K562 (cell line): ENCODE results near the gene PIN1. TPM values are rescaled to one million over a fixed set of nuclear protein-coding genes. Genes with fewer than 3 reads are reported as not detected.
A peak's percentile ranks its signal among the peaks of the same experiment; 100 is the strongest.

Source experiments
- FOXK2 ChIP-seq, 2 experiments: fragments of 450-650 bp; IDR thresholded peaks in 1 of 2; conservative IDR thresholded peaks in 1 of 2; 2 replicates each; pipeline ENCODE4 v1.6.1; 2016; ENCODE audit warnings: low read depth in 2 of 2, mild to moderate bottlenecking in 1 of 2
- GMEB1 ChIP-seq: fragments of 250-450 bp; sonication (Bioruptor Pico); IDR thresholded peaks from 2 replicates; pipeline ENCODE4 v1.4.0; 2020; ENCODE audit warnings: mild to moderate bottlenecking
- L3MBTL2 ChIP-seq: fragments of 450-650 bp; IDR thresholded peaks from 2 replicates; pipeline ENCODE4 v1.6.1; 2016; ENCODE audit warnings: mild to moderate bottlenecking, moderate library complexity
- MYC ChIP-seq, 2 experiments: fragments of 250-450 bp in 1 of 2; sonication (Bioruptor Pico) in 1 of 2; IDR thresholded peaks; 2 replicates each; pipeline versions ENCODE4 v1.5.1 to v1.6.1; 2012 to 2021; ENCODE audit warnings: low read depth in 2 of 2, borderline replicate concordance in 1 of 2, improper control_type of control experiment in 1 of 2, low read length in 1 of 2, mild to moderate bottlenecking in 1 of 2, moderate library complexity in 1 of 2
- NCOA2 ChIP-seq, 2 experiments: fragments of 450-650 bp; IDR thresholded peaks; 2 replicates each; pipeline ENCODE4 v1.6.1; 2018; ENCODE audit warnings: mild to moderate bottlenecking in 2 of 2, moderate library complexity in 1 of 2; ENCODE audit not compliant: partially characterized antibody in 2 of 2
- NFE2L1 ChIP-seq: fragments of 450-650 bp; IDR thresholded peaks from 2 replicates; pipeline ENCODE4 v1.6.1; 2016; ENCODE audit warnings: missing genetic modification characterization, low read depth, mild to moderate bottlenecking, missing compliant biosample characterization, moderate library complexity, borderline replicate concordance
- NR4A1 ChIP-seq, 2 experiments: fragments of 250-450 bp in 1 of 2; fragments of 450-650 bp in 1 of 2; sonication (Bioruptor Pico) in 1 of 2; IDR thresholded peaks; 2 replicates each; pipeline versions ENCODE4 v1.4.0 to v1.6.1; 2016 to 2020; ENCODE audit warnings: mild to moderate bottlenecking in 2 of 2, missing compliant biosample characterization in 1 of 2, missing genetic modification characterization in 1 of 2, moderate library complexity in 1 of 2
- PATZ1 ChIP-seq: fragments of 250-450 bp; sonication (Bioruptor Pico); IDR thresholded peaks from 2 replicates; pipeline ENCODE4 v1.5.0; 2020; ENCODE audit warnings: mild to moderate bottlenecking, borderline replicate concordance
- PHB ChIP-seq: fragments of 250-450 bp; sonication (Bioruptor Pico); IDR thresholded peaks from 2 replicates; pipeline ENCODE4 v1.5.0; 2021
- PHF8 ChIP-seq: fragments of 200-600 bp; sonication (generic); IDR thresholded peaks from 2 replicates; pipeline ENCODE4 v1.6.1; 2012; ENCODE audit warnings: mixed run types, mild to moderate bottlenecking, inconsistent platforms, low read length, moderate library complexity, borderline replicate concordance
- RBM14 ChIP-seq: fragments of 200-400 bp; formaldehyde crosslinking; IDR thresholded peaks from 2 replicates; pipeline ENCODE4 v1.6.1; 2018; ENCODE audit warnings: low read depth, mild to moderate bottlenecking, low read length, moderate library complexity, borderline replicate concordance; ENCODE audit not compliant: insufficient read depth
- TAF1 ChIP-seq: IDR thresholded peaks from 2 replicates; pipeline ENCODE4 v1.6.1; 2011; ENCODE audit warnings: mild to moderate bottlenecking, low read length, moderate library complexity; ENCODE audit not compliant: insufficient read depth, control insufficient read depth, severe bottlenecking; ENCODE audit errors: extremely low read depth
- USF2 ChIP-seq: sonication (generic); formaldehyde crosslinking; IDR thresholded peaks from 2 replicates; pipeline ENCODE4 v1.5.0; 2020; ENCODE audit warnings: missing genetic modification reagents
- XRCC5 ChIP-seq: fragments of 200-400 bp; formaldehyde crosslinking; IDR thresholded peaks from 2 replicates; pipeline ENCODE4 v1.6.1; 2017; ENCODE audit warnings: low read depth, mild to moderate bottlenecking, low read length
- ZKSCAN8 ChIP-seq: fragments of 200-800 bp; sonication (Bioruptor generic); IDR thresholded peaks from 2 replicates; pipeline ENCODE4 v1.6.1; 2016; ENCODE audit warnings: missing genetic modification characterization, missing compliant biosample characterization
- ZNF445 ChIP-seq: fragments of 250-450 bp; sonication (Bioruptor Pico); IDR thresholded peaks from 2 replicates; pipeline ENCODE4 v1.4.0; 2020; ENCODE audit warnings: low read depth, mild to moderate bottlenecking, moderate library complexity
- polyA plus RNA-seq, 8 experiments: library from polyadenylated mRNA; depleted of rRNA in 4 of 8; stranded (reverse) in 5 of 8; unstranded in 3 of 8; fragments of >200 nt; fragmentation: Nextera tagmentation in 2 of 8; fragmentation: Illumina TruSeq in 1 of 8; extraction: Ambion mirVana in 2 of 8; extraction: Trizol in 1 of 8; gene quantifications; 2 replicates each; pipeline versions ENCODE4 v1.2.1 to v1.2.3, GENCODE V29; 2011 to 2014; ENCODE audit warnings: inconsistent platforms in 1 of 8, missing spikeins in 1 of 8
- total RNA-seq, 7 experiments: library from RNA; depleted of rRNA in 6 of 7; stranded (reverse); fragments of >200 nt in 6 of 7; fragmentation: Illumina TruSeq in 2 of 7; extraction: Trizol in 2 of 7; gene quantifications; 2 replicates each; pipeline versions ENCODE4 v1.2.1 to v1.2.3, GENCODE V29; 2011 to 2021; ENCODE audit warnings: low replicate concordance in 1 of 7
- TF ChIP-seq, protein P1 (sequence below): sonication (generic); formaldehyde crosslinking; IDR thresholded peaks from 2 replicates; pipeline ENCODE4 v1.8.1; 2023; ENCODE audit warnings: mild to moderate bottlenecking, missing genetic modification reagents, moderate library complexity
- TF ChIP-seq, protein P2 (sequence below): fragments of 450-650 bp; IDR thresholded peaks from 2 replicates; pipeline ENCODE4 v1.6.1; 2016; ENCODE audit warnings: antibody characterized with exemption

Gene PIN1
- total and polyA plus RNA-seq, 9 of the 15 experiments (the other 6 are each of a cell fraction or from before 2014, with no cell fraction given): 1.6 to 178 (median 42.5) TPM

GRCh38 chr19:9786819-9787218, 48.3 kb upstream of the PIN1 start (continued):
- 0 out of 2 replicates have a peak, but pooled peaks have one; percentile 14 for TF ChIP-seq L3MBTL2
- TF ChIP-seq, protein P1, sequence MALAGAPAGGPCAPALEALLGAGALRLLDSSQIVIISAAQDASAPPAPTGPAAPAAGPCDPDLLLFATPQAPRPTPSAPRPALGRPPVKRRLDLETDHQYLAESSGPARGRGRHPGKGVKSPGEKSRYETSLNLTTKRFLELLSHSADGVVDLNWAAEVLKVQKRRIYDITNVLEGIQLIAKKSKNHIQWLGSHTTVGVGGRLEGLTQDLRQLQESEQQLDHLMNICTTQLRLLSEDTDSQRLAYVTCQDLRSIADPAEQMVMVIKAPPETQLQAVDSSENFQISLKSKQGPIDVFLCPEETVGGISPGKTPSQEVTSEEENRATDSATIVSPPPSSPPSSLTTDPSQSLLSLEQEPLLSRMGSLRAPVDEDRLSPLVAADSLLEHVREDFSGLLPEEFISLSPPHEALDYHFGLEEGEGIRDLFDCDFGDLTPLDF (CRISPR knock-in tag): no peak
- TF ChIP-seq NCOA2 (IDR thresholded peaks at IDR 0.05; ENCODE audit: partially characterized antibody in 2 of 2): no peak
- TF ChIP-seq, protein P2, sequence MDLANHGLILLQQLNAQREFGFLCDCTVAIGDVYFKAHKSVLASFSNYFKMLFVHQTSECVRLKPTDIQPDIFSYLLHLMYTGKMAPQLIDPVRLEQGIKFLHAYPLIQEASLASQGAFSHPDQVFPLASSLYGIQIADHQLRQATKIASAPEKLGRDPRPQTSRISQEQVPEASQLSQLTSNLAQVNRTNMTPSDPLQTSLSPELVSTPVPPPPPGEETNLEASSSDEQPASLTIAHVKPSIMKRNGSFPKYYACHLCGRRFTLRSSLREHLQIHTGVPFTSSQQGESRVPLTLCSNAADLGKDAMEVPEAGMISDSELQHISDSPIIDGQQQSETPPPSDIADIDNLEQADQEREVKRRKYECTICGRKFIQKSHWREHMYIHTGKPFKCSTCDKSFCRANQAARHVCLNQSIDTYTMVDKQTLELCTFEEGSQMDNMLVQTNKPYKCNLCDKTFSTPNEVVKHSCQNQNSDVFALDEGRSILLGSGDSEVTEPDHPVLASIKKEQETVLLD: no peak
- TF ChIP-seq RBM14: no peak
- TF ChIP-seq PHB (CRISPR knock-in tag): no peak
- TF ChIP-seq NFE2L1 (tag): no peak
- no peak for TF ChIP-seq PHF8
- no peak for TF ChIP-seq ZNF445 (CRISPR knock-in tag)
- TF ChIP-seq PATZ1: no peak
- TF ChIP-seq ZKSCAN8 (CRISPR knock-in tag): 0 out of 2 replicates have a peak, but pooled peaks have one; percentile 22
- no peak for TF ChIP-seq GMEB1 (CRISPR knock-in tag)
- TF ChIP-seq NR4A1 (CRISPR knock-in tag; IDR thresholded peaks at IDR 0.05): no peak
- TF ChIP-seq NR4A1 (tag; IDR thresholded peaks at IDR 0.05): no peak
- peak; percentile 22; the same call in 1 of the 2 replicates for TF ChIP-seq MYC (IDR thresholded peaks at IDR 0.05; ENCODE audit: low read depth, low read length)
- TF ChIP-seq MYC (CRISPR knock-in tag; IDR thresholded peaks at IDR 0.05; ENCODE audit: borderline replicate concordance, low read depth): no peak
- TF ChIP-seq TAF1: no peak
- no peak for TF ChIP-seq FOXK2 (conservative IDR thresholded peaks at IDR 0.05 in 1 of 2, IDR thresholded peaks at IDR 0.05 in 1 of 2; ENCODE audit: low read depth in 2 of 2)
- TF ChIP-seq XRCC5: no peak
- no peak for TF ChIP-seq USF2 (CRISPR knock-in tag)
